ENCODE results near the gene PIP4K2A. TPM values are rescaled to one million over a fixed set of nuclear protein-coding genes. Genes with fewer than 3 reads are reported as not detected.
A peak's percentile ranks its signal among the peaks of the same experiment; 100 is the strongest.
"Not testable (repeated sequence)": the region's sequence is repeated elsewhere in the genome, so short reads cannot be mapped to it uniquely, and the experiment has no call there.

Gene PIP4K2A
- total and polyA plus RNA-seq, 2 of the 13 experiments (the other 11 are each of a cell fraction or from before 2014, with no cell fraction given), result 9.1 to 22.6 TPM

- H3K27me3 ChIP-seq (ENCODE audit: control insufficient read depth in 1 of 2, insufficient read depth in 2 of 2, low read length in 2 of 2); H2AFZ ChIP-seq (ENCODE audit: low read length); H3K4me3 ChIP-seq (replicated peaks in 1 of 3; ENCODE audit: insufficient read depth in 1 of 3, low read depth in 2 of 3, low read length in 3 of 3); H3K4me2 ChIP-seq (ENCODE audit: low read depth, low read length); H3K79me2 ChIP-seq (ENCODE audit: insufficient read depth, low read length); H3K36me3 ChIP-seq (replicated peaks in 1 of 2; ENCODE audit: control insufficient read depth in 1 of 2, insufficient read depth in 2 of 2, low read length in 2 of 2); BruUV-seq (replicated peaks); POLR2A ChIA-PET; CTCF ChIA-PET (ENCODE audit: low intra/inter-chr PET ratio, low total read pairs); H3K9me3 ChIP-seq (ENCODE audit: low read length); H3K9ac ChIP-seq (ENCODE audit: insufficient read depth, low read depth, low read length); H3K27ac ChIP-seq (ENCODE audit: extremely low read length, insufficient read depth, low read length); H4K20me1 ChIP-seq (ENCODE audit: insufficient read depth, low read length); TF ChIP-seq NR2F6 (IDR thresholded peaks at IDR 0.05): not testable (repeated sequence)
- TF ChIP-seq NR2F6 (CRISPR knock-in tag; IDR thresholded peaks at IDR 0.05), result 0 out of 2 replicates have a peak, but pooled peaks have one; percentile 51
- peak; percentile 15 for TF ChIP-seq HNF4A (CRISPR knock-in tag; IDR thresholded peaks at IDR 0.05)
- 0 out of 2 replicates have a peak, but pooled peaks have one; percentile 49 for TF ChIP-seq ZNF644 (CRISPR knock-in tag; IDR thresholded peaks at IDR 0.05; ENCODE audit: low read depth)
- peak in 1 of 2 experiments; percentile 75; a peak in 2 of 4 replicates for TF ChIP-seq ATF4 (CRISPR knock-in tag; IDR thresholded peaks at IDR 0.05)
- TF ChIP-seq FOSL2 (CRISPR knock-in tag; IDR thresholded peaks at IDR 0.05), result peak; percentile 19; the same call in 1 of the 2 replicates
- TF ChIP-seq CEBPG (CRISPR knock-in tag; IDR thresholded peaks at IDR 0.05), result peak; percentile 82
- peak; percentile 87 for TF ChIP-seq CEBPB (IDR thresholded peaks at IDR 0.05; ENCODE audit: borderline replicate concordance, low read depth, low read length)
- TF ChIP-seq RXRB (CRISPR knock-in tag; IDR thresholded peaks at IDR 0.05; ENCODE audit: borderline replicate concordance), result 0 out of 2 replicates have a peak, but pooled peaks have one; percentile 17
- TF ChIP-seq, protein P1, sequence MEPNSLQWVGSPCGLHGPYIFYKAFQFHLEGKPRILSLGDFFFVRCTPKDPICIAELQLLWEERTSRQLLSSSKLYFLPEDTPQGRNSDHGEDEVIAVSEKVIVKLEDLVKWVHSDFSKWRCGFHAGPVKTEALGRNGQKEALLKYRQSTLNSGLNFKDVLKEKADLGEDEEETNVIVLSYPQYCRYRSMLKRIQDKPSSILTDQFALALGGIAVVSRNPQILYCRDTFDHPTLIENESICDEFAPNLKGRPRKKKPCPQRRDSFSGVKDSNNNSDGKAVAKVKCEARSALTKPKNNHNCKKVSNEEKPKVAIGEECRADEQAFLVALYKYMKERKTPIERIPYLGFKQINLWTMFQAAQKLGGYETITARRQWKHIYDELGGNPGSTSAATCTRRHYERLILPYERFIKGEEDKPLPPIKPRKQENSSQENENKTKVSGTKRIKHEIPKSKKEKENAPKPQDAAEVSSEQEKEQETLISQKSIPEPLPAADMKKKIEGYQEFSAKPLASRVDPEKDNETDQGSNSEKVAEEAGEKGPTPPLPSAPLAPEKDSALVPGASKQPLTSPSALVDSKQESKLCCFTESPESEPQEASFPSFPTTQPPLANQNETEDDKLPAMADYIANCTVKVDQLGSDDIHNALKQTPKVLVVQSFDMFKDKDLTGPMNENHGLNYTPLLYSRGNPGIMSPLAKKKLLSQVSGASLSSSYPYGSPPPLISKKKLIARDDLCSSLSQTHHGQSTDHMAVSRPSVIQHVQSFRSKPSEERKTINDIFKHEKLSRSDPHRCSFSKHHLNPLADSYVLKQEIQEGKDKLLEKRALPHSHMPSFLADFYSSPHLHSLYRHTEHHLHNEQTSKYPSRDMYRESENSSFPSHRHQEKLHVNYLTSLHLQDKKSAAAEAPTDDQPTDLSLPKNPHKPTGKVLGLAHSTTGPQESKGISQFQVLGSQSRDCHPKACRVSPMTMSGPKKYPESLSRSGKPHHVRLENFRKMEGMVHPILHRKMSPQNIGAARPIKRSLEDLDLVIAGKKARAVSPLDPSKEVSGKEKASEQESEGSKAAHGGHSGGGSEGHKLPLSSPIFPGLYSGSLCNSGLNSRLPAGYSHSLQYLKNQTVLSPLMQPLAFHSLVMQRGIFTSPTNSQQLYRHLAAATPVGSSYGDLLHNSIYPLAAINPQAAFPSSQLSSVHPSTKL (CRISPR knock-in tag; IDR thresholded peaks at IDR 0.05), result 0 out of 2 replicates have a peak, but pooled peaks have one; percentile 21
- TF ChIP-seq NR2F1 (CRISPR knock-in tag; IDR thresholded peaks at IDR 0.05), result peak in 1 of 2 experiments; percentile 59; a peak in 2 of 4 replicates
- DNase-seq (ENCODE audit: low spot score) (peak; percentile 32), FAIRE-seq (peak; percentile 37), ATAC-seq (0 out of 3 replicates have a peak, but pooled peaks have one; percentile 18)
- WGBS (ENCODE audit: low lambda C conversion rate), result 4% methylated on average over 3 of the region's 3 CpGs
- H3K4me1 ChIP-seq (ENCODE audit: insufficient read depth, low read length), result peaks cover 22% of the 10 kb centered on the region
- intact Hi-C loops (cut with micrococcal nuclease; ENCODE audit: unreplicated experiment), result loop anchor here (10.0 kb wide), 1 partner anchor 54 kb away; no protein-coding TSS in a partner anchor
- in situ Hi-C loops (cut with HindIII; ENCODE audit: extremely low pct_ligation_motif_present, low pct_unique_long_range_greater_than_20kb), result loop anchor here (10.0 to 25.0 kb wide), 2 partner anchors 114 to 406 kb away; partner anchors contain the start of genes BMI1 and COMMD3
Measured at GRCh38 chr10:22718659-22719058, 4.3 kb upstream of the PIP4K2A start.
